ENCODE measurements around the gene MFSD12.

MFSD12 gene

DNA sequence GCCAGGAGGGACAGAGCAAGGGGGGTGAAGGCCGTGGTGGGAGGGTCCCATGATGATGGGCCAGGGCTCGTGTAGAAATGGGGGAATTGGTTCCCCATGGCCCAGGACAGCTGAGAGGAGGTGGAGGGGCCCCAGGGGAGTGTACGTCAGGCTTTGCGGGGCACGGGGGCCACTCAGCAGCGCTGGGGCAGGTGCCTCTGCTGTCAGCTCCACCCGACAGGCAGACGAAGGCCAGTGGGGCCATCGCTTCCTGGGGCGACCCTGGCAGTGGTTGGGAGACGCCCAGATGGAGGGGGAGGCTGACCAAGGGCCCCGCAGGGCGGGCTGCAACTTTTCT lies 20.3 kb downstream of the MFSD12 start:
- 92 to 94% methylated on average over 13 of the region's 13 CpGs for WGBS, 2 experiments
- H3K27ac ChIP-seq (ENCODE audit: insufficient read depth, low read depth, low read length, poor library complexity, severe bottlenecking) = no peak overlapping the region
- H3K36me3 ChIP-seq (ENCODE audit: control insufficient read depth, insufficient read depth, low read length) = peaks cover 19% of the 10 kb centered on the region
- H3K4me1 ChIP-seq (ENCODE audit: control insufficient read depth, insufficient read depth, low read length) = peaks cover 5% of the 10 kb centered on the region
- H3K4me3 ChIP-seq (ENCODE audit: insufficient read depth, low read depth, low read length) = no peak overlapping the region
- no peaks in the 10 kb centered on the region for H3K27me3 ChIP-seq (ENCODE audit: control insufficient read depth, insufficient read depth, low read length, poor library complexity, severe bottlenecking)
- no peaks in the 10 kb centered on the region for H3K9me3 ChIP-seq (ENCODE audit: control insufficient read depth, low read length)

DNA sequence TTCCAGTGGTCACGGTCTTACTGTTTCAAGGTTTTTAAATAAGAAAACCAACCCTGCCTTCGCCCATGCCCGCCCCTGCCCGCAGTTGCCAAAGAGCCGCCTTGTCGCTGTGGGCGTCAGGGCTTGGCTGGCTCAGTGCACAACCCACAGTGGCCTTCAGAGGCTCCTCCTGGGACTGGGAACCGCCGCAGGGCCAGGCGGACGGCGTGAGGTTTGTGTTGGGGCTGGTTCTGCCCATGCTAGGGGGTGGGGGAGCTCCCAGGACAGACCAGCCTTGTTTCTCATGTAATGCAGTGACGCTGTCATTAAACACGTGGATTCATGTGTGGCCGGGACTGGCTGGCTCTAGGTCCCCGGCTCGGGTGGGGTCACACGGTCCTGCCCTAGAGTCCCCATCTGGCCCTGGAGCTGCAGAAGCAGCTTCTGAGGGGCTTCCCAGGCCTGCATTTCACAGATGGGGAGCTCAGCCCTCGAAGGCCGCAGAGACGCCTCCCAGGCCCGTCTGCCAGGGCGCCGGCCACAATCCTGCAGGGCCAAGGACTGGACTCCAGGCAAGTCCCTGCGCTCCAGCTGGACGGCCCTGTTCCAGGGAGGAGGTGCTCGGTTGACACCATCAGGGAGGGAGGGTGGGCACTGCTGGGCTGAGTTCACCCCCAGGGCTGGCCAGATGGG lies 20.8 kb downstream of the MFSD12 start:
- no peaks in the 10 kb centered on the region for H3K27me3 ChIP-seq (ENCODE audit: control insufficient read depth, insufficient read depth, low read length, poor library complexity, severe bottlenecking)
- H3K4me1 ChIP-seq (ENCODE audit: control insufficient read depth, insufficient read depth, low read length) = peaks cover 5% of the 10 kb centered on the region
- H3K36me3 ChIP-seq (ENCODE audit: control insufficient read depth, insufficient read depth, low read length) = peaks cover 24% of the 10 kb centered on the region
- H3K4me3 ChIP-seq (ENCODE audit: insufficient read depth, low read depth, low read length) = no peak overlapping the region
- no peaks in the 10 kb centered on the region for H3K9me3 ChIP-seq (ENCODE audit: control insufficient read depth, low read length)
- no peak overlapping the region for H3K27ac ChIP-seq (ENCODE audit: insufficient read depth, low read depth, low read length, poor library complexity, severe bottlenecking)
- WGBS, 2 experiments = 93 to 95% methylated on average over 27 of the region's 27 CpGs

DNA sequence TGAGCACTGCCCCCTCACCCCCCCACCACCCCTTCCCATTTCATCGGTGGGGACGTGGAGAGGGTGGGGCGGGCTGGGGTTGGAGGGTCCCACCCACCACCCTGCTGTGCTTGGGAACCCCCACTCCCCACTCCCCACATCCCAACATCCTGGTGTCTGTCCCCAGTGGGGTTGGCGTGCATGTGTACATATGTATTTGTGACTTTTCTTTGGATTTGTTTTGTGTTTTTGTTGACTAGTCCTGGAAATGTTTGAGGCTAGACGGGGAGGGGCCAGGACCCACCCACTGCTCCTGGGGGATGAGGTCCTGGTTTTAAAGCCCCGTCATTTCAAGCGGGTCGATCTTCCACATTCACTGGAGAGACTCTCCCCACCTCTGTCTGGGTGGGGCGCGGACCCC lies 21.4 kb downstream of the MFSD12 start:
- WGBS, 2 experiments = 93 to 94% methylated on average over 7 to 10 of the region's 10 CpGs
- H3K4me1 ChIP-seq (ENCODE audit: control insufficient read depth, insufficient read depth, low read length) = peaks cover 5% of the 10 kb centered on the region
- H3K27me3 ChIP-seq (ENCODE audit: control insufficient read depth, insufficient read depth, low read length, poor library complexity, severe bottlenecking) = no peaks in the 10 kb centered on the region
- no peak overlapping the region for H3K27ac ChIP-seq (ENCODE audit: insufficient read depth, low read depth, low read length, poor library complexity, severe bottlenecking)
- H3K36me3 ChIP-seq (ENCODE audit: control insufficient read depth, insufficient read depth, low read length) = peaks cover 30% of the 10 kb centered on the region
- H3K4me3 ChIP-seq (ENCODE audit: insufficient read depth, low read depth, low read length) = no peak overlapping the region
- H3K9me3 ChIP-seq (ENCODE audit: control insufficient read depth, low read length) = no peaks in the 10 kb centered on the region

DNA sequence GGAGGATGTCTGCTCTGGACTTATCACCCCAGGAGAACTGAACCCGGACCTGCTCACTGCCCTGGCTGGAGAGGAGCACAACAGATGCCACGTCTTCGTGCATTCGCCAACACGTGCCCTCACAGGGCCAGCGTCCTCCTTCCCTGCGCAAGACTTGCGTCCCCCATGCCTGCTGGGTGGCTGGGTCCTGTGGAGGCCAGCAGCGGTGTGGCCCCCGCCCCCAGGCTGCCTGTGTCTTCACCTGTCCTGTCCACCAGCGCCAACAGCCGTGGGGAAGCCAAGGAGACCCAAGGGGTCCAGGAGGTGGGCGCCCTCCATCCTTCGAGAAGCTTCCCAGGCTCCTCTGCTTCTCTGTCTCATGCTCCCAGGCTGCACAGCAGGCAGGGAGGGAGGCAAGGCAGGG lies 21.8 kb downstream of the MFSD12 start:
- no peak overlapping the region for H3K27ac ChIP-seq (ENCODE audit: insufficient read depth, low read depth, low read length, poor library complexity, severe bottlenecking)
- no peak overlapping the region for H3K4me3 ChIP-seq (ENCODE audit: insufficient read depth, low read depth, low read length)
- no peaks in the 10 kb centered on the region for H3K9me3 ChIP-seq (ENCODE audit: control insufficient read depth, low read length)
- peaks cover 34% of the 10 kb centered on the region for H3K36me3 ChIP-seq (ENCODE audit: control insufficient read depth, insufficient read depth, low read length)
- H3K4me1 ChIP-seq (ENCODE audit: control insufficient read depth, insufficient read depth, low read length) = peaks cover 5% of the 10 kb centered on the region
- H3K27me3 ChIP-seq (ENCODE audit: control insufficient read depth, insufficient read depth, low read length, poor library complexity, severe bottlenecking) = no peaks in the 10 kb centered on the region
- WGBS, 2 experiments = 93 to 95% methylated on average over 14 of the region's 14 CpGs

DNA sequence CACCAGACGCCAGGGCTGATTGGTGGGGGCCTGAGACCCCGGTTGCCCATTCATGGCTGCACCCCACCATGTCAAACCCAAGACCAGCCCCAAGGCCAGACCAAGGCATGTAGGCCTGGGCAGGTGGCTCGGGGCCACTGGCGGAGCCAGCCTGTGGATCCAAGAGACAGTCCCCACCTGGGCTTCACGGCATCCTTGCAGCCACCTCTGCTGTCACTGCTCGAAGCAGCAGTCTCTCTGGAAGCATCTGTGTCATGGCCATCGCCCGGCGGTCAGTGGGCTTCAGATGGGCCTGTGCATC lies 22.2 kb downstream of the MFSD12 start:
- Histone ChIP-seq H3K27me3 (ENCODE audit: control insufficient read depth, insufficient read depth, low read length, poor library complexity, severe bottlenecking) (no peaks in the 10 kb centered on the region), H3K4me3 (ENCODE audit: insufficient read depth, low read depth, low read length) (no peak overlapping the region), H3K27ac (ENCODE audit: insufficient read depth, low read depth, low read length, poor library complexity, severe bottlenecking) (no peak overlapping the region), H3K9me3 (ENCODE audit: control insufficient read depth, low read length) (no peaks in the 10 kb centered on the region), H3K4me1 (ENCODE audit: control insufficient read depth, insufficient read depth, low read length) (peaks cover 5% of the 10 kb centered on the region), H3K36me3 (ENCODE audit: control insufficient read depth, insufficient read depth, low read length) (peaks cover 35% of the 10 kb centered on the region)
- 96 to 97% methylated on average over 9 of the region's 9 CpGs for WGBS, 2 experiments

DNA sequence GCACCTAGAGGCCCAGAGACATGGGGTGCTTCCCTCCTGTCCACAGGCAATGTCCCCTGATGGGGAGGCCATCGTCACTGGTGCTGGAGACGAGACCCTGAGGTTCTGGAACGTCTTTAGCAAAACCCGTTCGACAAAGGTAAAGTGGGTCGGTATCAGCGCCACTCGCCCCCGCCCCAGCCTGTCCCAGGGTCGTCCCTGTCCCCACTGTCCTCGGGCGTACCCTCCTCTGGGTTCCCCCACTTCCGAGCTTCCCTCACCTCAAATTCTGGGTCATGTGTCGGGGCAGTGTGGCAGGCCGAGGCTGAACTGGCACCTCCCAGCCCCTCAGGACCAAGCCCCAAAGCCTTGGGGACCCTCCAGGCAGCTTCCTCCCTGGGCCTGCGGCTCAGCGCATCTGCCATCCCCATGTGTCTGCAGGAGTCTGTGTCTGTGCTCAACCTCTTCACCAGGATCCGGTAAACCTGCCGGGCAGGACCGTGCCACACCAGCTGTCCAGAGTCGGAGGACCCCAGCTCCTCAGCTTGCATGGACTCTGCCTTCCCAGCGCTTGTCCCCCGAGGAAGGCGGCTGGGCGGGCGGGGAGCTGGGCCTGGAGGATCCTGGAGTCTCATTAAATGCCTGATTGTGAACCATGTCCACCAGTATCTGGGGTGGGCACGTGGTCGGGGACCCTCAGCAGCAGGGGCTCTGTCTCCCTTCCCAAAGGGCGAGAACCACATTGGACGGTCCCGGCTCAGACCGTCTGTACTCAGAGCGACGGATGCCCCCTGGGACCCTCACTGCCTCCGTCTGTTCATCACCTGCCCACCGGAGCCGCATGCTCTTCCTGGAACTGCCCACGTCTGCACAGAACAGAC lies 22.8 kb downstream of the MFSD12 start:
- H3K27ac ChIP-seq (ENCODE audit: insufficient read depth, low read depth, low read length, poor library complexity, severe bottlenecking) = no peak overlapping the region
- H3K9me3 ChIP-seq (ENCODE audit: control insufficient read depth, low read length) = no peaks in the 10 kb centered on the region
- 96 to 97% methylated on average over 38 of the region's 38 CpGs for WGBS, 2 experiments
- peaks cover 35% of the 10 kb centered on the region for H3K36me3 ChIP-seq (ENCODE audit: control insufficient read depth, insufficient read depth, low read length)
- H3K27me3 ChIP-seq (ENCODE audit: control insufficient read depth, insufficient read depth, low read length, poor library complexity, severe bottlenecking) = no peaks in the 10 kb centered on the region
- H3K4me1 ChIP-seq (ENCODE audit: control insufficient read depth, insufficient read depth, low read length) = peaks cover 5% of the 10 kb centered on the region
- H3K4me3 ChIP-seq (ENCODE audit: insufficient read depth, low read depth, low read length) = no peak overlapping the region

DNA sequence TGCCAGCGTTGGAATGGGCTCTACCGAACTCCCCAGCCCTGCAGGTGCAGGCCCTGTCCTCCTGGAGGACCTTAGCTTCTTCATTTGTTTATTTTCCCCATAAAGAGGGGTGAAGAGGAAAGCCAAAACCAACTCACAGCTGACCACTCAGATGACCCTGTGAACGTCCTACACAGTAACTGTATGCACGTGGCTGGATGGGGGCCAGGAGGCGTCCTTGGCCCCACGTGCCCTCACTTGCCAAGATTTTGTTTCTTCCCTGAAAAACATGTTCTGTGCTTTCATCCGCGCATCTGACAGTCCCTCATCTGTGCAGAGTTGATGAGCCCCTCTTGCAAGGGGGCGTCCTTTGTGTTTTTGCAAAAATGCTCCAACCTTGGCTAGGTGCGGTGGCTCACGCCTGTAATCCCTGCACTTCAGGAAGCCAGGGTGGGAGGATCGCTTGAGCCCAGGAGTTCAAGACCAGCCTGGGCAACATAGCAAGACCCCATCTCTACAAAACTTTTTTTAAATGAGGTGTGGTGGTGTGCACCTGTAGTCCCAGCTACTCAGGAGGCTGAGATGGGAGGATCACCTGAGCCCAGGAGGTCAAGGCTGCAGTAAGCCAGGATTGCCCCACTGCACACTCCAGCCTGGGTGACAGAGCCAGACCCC lies 23.7 kb downstream of the MFSD12 start:
- Histone ChIP-seq H3K27ac (ENCODE audit: insufficient read depth, low read depth, low read length, poor library complexity, severe bottlenecking) (no peak overlapping the region), H3K27me3 (ENCODE audit: control insufficient read depth, insufficient read depth, low read length, poor library complexity, severe bottlenecking) (no peaks in the 10 kb centered on the region), H3K4me1 (ENCODE audit: control insufficient read depth, insufficient read depth, low read length) (peaks cover 3% of the 10 kb centered on the region), H3K4me3 (ENCODE audit: insufficient read depth, low read depth, low read length) (no peak overlapping the region), H3K36me3 (ENCODE audit: control insufficient read depth, insufficient read depth, low read length) (peaks cover 35% of the 10 kb centered on the region), H3K9me3 (ENCODE audit: control insufficient read depth, low read length) (no peaks in the 10 kb centered on the region)
- WGBS, 2 experiments = 94% methylated on average over 12 of the region's 12 CpGs

DNA sequence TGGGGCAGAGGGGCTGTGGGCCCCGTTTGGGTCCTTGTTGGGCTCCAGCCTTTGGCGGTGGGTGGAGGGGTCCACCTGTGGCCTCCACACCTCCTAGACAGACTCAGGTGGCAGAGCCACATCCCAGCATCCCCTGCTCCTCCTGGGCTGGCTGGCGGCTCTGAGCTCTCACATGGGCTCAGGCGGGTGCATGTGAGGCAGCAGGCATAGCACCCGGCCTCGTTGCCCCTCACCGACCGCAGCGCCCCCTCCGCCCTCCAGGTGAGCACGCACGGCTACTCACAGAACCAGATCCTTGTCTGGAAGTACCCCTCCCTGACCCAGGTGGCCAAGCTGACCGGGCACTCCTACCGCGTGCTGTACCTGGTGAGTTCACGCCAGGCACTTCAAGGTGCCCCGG lies 24.4 kb downstream of the MFSD12 start:
- Histone ChIP-seq H3K36me3 (ENCODE audit: control insufficient read depth, insufficient read depth, low read length) (peaks cover 35% of the 10 kb centered on the region), H3K4me1 (ENCODE audit: control insufficient read depth, insufficient read depth, low read length) (no peaks in the 10 kb centered on the region), H3K4me3 (ENCODE audit: insufficient read depth, low read depth, low read length) (no peak overlapping the region), H3K9me3 (ENCODE audit: control insufficient read depth, low read length) (no peaks in the 10 kb centered on the region), H3K27me3 (ENCODE audit: control insufficient read depth, insufficient read depth, low read length, poor library complexity, severe bottlenecking) (no peaks in the 10 kb centered on the region), H3K27ac (ENCODE audit: insufficient read depth, low read depth, low read length, poor library complexity, severe bottlenecking) (no peak overlapping the region)
- 95% methylated on average over 17 of the region's 17 CpGs for WGBS, 2 experiments

DNA sequence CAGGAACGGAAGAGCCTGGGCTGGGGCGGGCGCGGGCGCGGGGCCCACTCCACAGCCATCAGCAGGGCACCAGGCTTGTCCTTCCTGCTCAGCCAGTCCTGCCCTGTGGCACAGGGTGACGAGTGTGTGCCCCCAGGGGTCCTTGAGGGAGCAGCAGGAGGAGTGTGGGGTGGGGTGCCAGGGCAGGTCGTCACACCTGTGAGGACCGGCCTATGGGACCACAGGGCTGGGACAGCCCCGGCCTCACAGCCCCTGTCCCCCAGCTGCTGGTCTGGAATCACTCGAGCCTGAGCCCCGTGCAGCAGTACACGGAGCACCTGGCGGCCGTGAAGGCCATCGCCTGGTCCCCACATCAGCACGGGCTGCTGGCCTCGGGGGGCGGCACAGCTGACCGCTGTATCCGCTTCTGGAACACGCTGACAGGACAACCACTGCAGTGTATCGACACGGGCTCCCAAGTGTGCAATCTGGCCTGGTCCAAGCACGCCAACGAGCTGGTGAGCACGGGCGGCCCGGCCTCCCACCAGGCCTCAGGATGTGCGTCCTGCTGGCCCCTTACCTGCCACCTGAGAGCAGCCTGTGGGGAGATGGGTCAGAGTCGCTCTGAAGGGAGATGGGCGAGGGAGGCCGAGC lies 25.1 kb downstream of the MFSD12 start:
- Histone ChIP-seq H3K9me3 (ENCODE audit: control insufficient read depth, low read length) (no peaks in the 10 kb centered on the region), H3K4me3 (ENCODE audit: insufficient read depth, low read depth, low read length) (no peak overlapping the region), H3K36me3 (ENCODE audit: control insufficient read depth, insufficient read depth, low read length) (peaks cover 39% of the 10 kb centered on the region), H3K27me3 (ENCODE audit: control insufficient read depth, insufficient read depth, low read length, poor library complexity, severe bottlenecking) (no peaks in the 10 kb centered on the region), H3K4me1 (ENCODE audit: control insufficient read depth, insufficient read depth, low read length) (no peaks in the 10 kb centered on the region), H3K27ac (ENCODE audit: insufficient read depth, low read depth, low read length, poor library complexity, severe bottlenecking) (no peak overlapping the region)
- WGBS, 2 experiments = 95 to 96% methylated on average over 33 of the region's 33 CpGs

DNA sequence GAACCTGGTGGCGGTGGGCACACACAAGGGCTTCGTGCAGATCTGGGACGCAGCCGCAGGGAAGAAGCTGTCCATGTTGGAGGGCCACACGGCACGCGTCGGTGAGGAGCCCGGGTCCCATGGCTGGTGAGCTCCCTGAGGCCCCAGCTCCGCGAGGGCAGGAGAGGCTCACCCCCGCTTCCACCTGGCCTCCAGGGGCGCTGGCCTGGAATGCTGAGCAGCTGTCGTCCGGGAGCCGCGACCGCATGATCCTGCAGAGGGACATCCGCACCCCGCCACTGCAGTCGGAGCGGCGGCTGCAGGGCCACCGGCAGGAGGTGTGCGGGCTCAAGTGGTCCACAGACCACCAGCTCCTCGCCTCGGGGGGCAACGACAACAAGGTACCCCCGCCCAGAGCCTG lies 25.7 kb downstream of the MFSD12 start:
- Histone ChIP-seq H3K9me3 (ENCODE audit: control insufficient read depth, low read length) (no peaks in the 10 kb centered on the region), H3K27me3 (ENCODE audit: control insufficient read depth, insufficient read depth, low read length, poor library complexity, severe bottlenecking) (no peaks in the 10 kb centered on the region), H3K27ac (ENCODE audit: insufficient read depth, low read depth, low read length, poor library complexity, severe bottlenecking) (no peak overlapping the region), H3K4me1 (ENCODE audit: control insufficient read depth, insufficient read depth, low read length) (no peaks in the 10 kb centered on the region), H3K36me3 (ENCODE audit: control insufficient read depth, insufficient read depth, low read length) (peaks cover 45% of the 10 kb centered on the region), H3K4me3 (ENCODE audit: insufficient read depth, low read depth, low read length) (no peak overlapping the region)
- 94% methylated on average over 29 of the region's 29 CpGs for WGBS, 2 experiments

Measured in ectodermal cell (in vitro differentiated cells).